A549 (cell line): ENCODE results near the gene DLG2. TPM values are rescaled to one million over a fixed set of nuclear protein-coding genes. Genes with fewer than 3 reads are reported as not detected.

Source experiments
- ATAC-seq, 2 experiments: fragments of 200-7000 bp in 1 of 2; fragments of >200 bp in 1 of 2; cut with Nextera tagmentation in 1 of 2; cut with Tn5 transposase in 1 of 2; 3 replicates each; pipeline versions ENCODE4 v1.8.0 to v1.9.1; 2018 to 2020; ENCODE audit warnings: mild to moderate bottlenecking in 1 of 2, moderate library complexity in 1 of 2
- CTCF ChIA-PET: fragments of 300-600 bp; sonication (Branson Sonifier 250); formaldehyde crosslinking; extraction: SDS; loops from one replicate; lab custom pipeline; 2021; ENCODE audit warnings: antibody characterized with exemption, inconsistent platforms; lab: Yijun Ruan, JAX
- POLR2A ChIA-PET: fragments of 350-600 bp; formaldehyde crosslinking; extraction: SDS; loops from one replicate; lab custom pipeline; 2021; ENCODE audit warnings: antibody characterized with exemption, inconsistent platforms; lab: Yijun Ruan, JAX
- DNase-seq, 2 experiments: peaks; one replicate each; pipeline versions ENCODE4 v3.0.0 to v3.0.0-alpha.2; 2011 to 2016; ENCODE audit warnings: low read depth in 1 of 2, low spot score in 1 of 2
- FAIRE-seq: peaks from 2 replicates; lab custom pipeline; 2011; peaks lifted over from hg19 to GRCh38; lab: Jason Lieb, UNC
- H3K27ac ChIP-seq, 2 experiments: fragments of >200 bp; sonication (Bioruptor Twin); formaldehyde crosslinking; 3 replicates each; pipeline ENCODE4 v1.5.1; 2016 to 2017
- H3K4me1 ChIP-seq: fragments of >200 bp; sonication (Bioruptor Twin); formaldehyde crosslinking; 3 replicates; pipeline ENCODE4 v1.6.1; 2016
- H3K4me2 ChIP-seq: fragments of >200 bp; sonication (Bioruptor Twin); formaldehyde crosslinking; 3 replicates; pipeline ENCODE4 v1.6.1; 2016
- H3K4me3 ChIP-seq: fragments of >200 bp; sonication (Bioruptor Twin); formaldehyde crosslinking; 3 replicates; pipeline ENCODE4 v1.5.1; 2016
- H3K9me3 ChIP-seq: fragments of >200 bp; sonication (Bioruptor Twin); formaldehyde crosslinking; 3 replicates; pipeline ENCODE4 v1.6.1; 2016
- BCL3 ChIP-seq: fragments of >200 bp; sonication (Bioruptor Twin); formaldehyde crosslinking; IDR thresholded peaks from 3 replicates; pipeline ENCODE4 v1.6.1; 2016
- CBX2 ChIP-seq: fragments of 200-600 bp; sonication (generic); IDR thresholded peaks from 2 replicates; pipeline ENCODE4 v1.6.1; 2016; ENCODE audit warnings: low read depth, mild to moderate bottlenecking, borderline replicate concordance
- CEBPB ChIP-seq, 2 experiments: fragments of >200 bp in 1 of 2; sonication (Bioruptor Twin) in 1 of 2; formaldehyde crosslinking in 1 of 2; IDR thresholded peaks; 2 replicates each; pipeline ENCODE4 v1.6.1; 2012 to 2016
- CTCF ChIP-seq: fragments of >200 bp; sonication (Bioruptor Twin); formaldehyde crosslinking; IDR thresholded peaks from 3 replicates; pipeline ENCODE4 v1.5.1; 2016
- EHMT2 ChIP-seq: fragments of 200-600 bp; sonication (generic); IDR thresholded peaks from 2 replicates; pipeline ENCODE4 v1.6.1; 2016; ENCODE audit warnings: antibody characterized with exemption, low read depth, mild to moderate bottlenecking, moderate library complexity
- GATA3 ChIP-seq: IDR thresholded peaks from 2 replicates; pipeline ENCODE4 v1.6.1; 2012; ENCODE audit warnings: borderline replicate concordance
- HDAC2 ChIP-seq: fragments of 200-600 bp; sonication (generic); IDR thresholded peaks from 2 replicates; pipeline ENCODE4 v1.6.1; 2016
- HES2 ChIP-seq: fragments of >200 bp; sonication (Bioruptor Twin); formaldehyde crosslinking; IDR thresholded peaks from 2 replicates; pipeline ENCODE4 v1.6.1; 2016
- JUN ChIP-seq, 2 experiments: fragments of >200 bp; sonication (Bioruptor Twin); formaldehyde crosslinking; IDR thresholded peaks; 2 replicates in 1 of 2; 3 replicates in 1 of 2; pipeline ENCODE4 v1.6.1; 2016 to 2017
- KDM5A ChIP-seq: fragments of 200-600 bp; sonication (generic); IDR thresholded peaks from 2 replicates; pipeline ENCODE4 v1.6.1; 2016; ENCODE audit warnings: antibody characterized with exemption, mild to moderate bottlenecking
- MAX ChIP-seq: IDR thresholded peaks from 2 replicates; pipeline ENCODE4 v1.6.1; 2012
- MYC ChIP-seq: IDR thresholded peaks from 2 replicates; pipeline ENCODE4 v1.6.1; 2012; ENCODE audit warnings: mild to moderate bottlenecking, inconsistent platforms, low read length, improper control_type of control experiment, borderline replicate concordance
- NFE2L2 ChIP-seq: fragments of 150-350 bp; conservative IDR thresholded peaks from 2 replicates; pipeline ENCODE4 v1.6.1; 2014; ENCODE audit warnings: low read length
- NPAS2 ChIP-seq: fragments of 250-450 bp; sonication (Bioruptor Pico); IDR thresholded peaks from 2 replicates; pipeline ENCODE4 v1.8.0; 2022; ENCODE audit warnings: mild to moderate bottlenecking, moderate library complexity, borderline replicate concordance
- NR3C1 ChIP-seq: fragments of >200 bp; sonication (Bioruptor Twin); formaldehyde crosslinking; IDR thresholded peaks from 3 replicates; pipeline ENCODE4 v1.6.1; 2017
- PBX3 ChIP-seq: IDR thresholded peaks from 2 replicates; pipeline ENCODE4 v1.6.1; 2012
- PHF8 ChIP-seq: fragments of 200-600 bp; sonication (generic); IDR thresholded peaks from 2 replicates; pipeline ENCODE4 v1.6.1; 2016; ENCODE audit warnings: low read depth, mild to moderate bottlenecking, antibody characterized with exemption, moderate library complexity, borderline replicate concordance
- POLR2A ChIP-seq: IDR thresholded peaks from 2 replicates; pipeline ENCODE4 v1.6.1; 2012; ENCODE audit warnings: mild to moderate bottlenecking, low read length
- POLR2AphosphoS2 ChIP-seq: conservative IDR thresholded peaks from 2 replicates; pipeline ENCODE4 v1.6.1; 2012; ENCODE audit warnings: low read length, improper control_type of control experiment, inconsistent platforms
- REST ChIP-seq: fragments of 200-600 bp; sonication (generic); IDR thresholded peaks from 2 replicates; pipeline ENCODE4 v1.6.1; 2016; ENCODE audit warnings: antibody characterized with exemption, mild to moderate bottlenecking, moderate library complexity
- RFX5 ChIP-seq: fragments of 450-650 bp; IDR thresholded peaks from 2 replicates; pipeline ENCODE4 v1.7.1; 2014; ENCODE audit warnings: antibody characterized with exemption, mild to moderate bottlenecking, moderate library complexity
- RNF2 ChIP-seq: fragments of 200-600 bp; sonication (generic); IDR thresholded peaks from 2 replicates; pipeline ENCODE4 v1.6.1; 2016; ENCODE audit warnings: low read depth, mild to moderate bottlenecking, antibody characterized with exemption, moderate library complexity, borderline replicate concordance
- SMC3 ChIP-seq: fragments of >200 bp; sonication (Bioruptor Twin); formaldehyde crosslinking; IDR thresholded peaks from 3 replicates; pipeline ENCODE4 v1.6.1; 2018; ENCODE audit warnings: inconsistent platforms
- TFCP2L1 ChIP-seq: fragments of 250-450 bp; sonication (Bioruptor Pico); IDR thresholded peaks from 2 replicates; pipeline ENCODE4 v1.5.0; 2021; ENCODE audit warnings: mild to moderate bottlenecking
- TP53 ChIP-seq: fragments of 250-450 bp; sonication (Bioruptor Pico); IDR thresholded peaks from 2 replicates; pipeline ENCODE4 v1.5.0; 2021; ENCODE audit warnings: mild to moderate bottlenecking, moderate library complexity
- ZC3H11A ChIP-seq: fragments of 450-650 bp; IDR thresholded peaks from 2 replicates; pipeline ENCODE4 v1.6.1; 2014; ENCODE audit warnings: antibody characterized with exemption, mild to moderate bottlenecking
- ZFP36 ChIP-seq: fragments of 450-650 bp; IDR thresholded peaks from 2 replicates; pipeline ENCODE4 v1.6.1; 2014; ENCODE audit warnings: borderline replicate concordance; ENCODE audit not compliant: partially characterized antibody
- WGBS: methylation state at CpG from one replicate; pipeline ENCODE4 v1.1.6; 2017; ENCODE audit errors: missing lambda C conversion rate; 5-methylcytosine and 5-hydroxymethylcytosine counted together
- polyA plus RNA-seq, 4 experiments: library from polyadenylated mRNA; depleted of rRNA in 3 of 4; stranded (reverse); fragments of >200 nt; fragmentation: RNase III in 1 of 4; extraction: RNeasy Plus Mini Kit Qiagen cat#74134 plus additional on column Dnase treatment in 1 of 4; gene quantifications; 2 replicates in 3 of 4; 3 replicates in 1 of 4; pipeline ENCODE4 v1.2.3, GENCODE V29; 2011 to 2017

Gene DLG2
- polyA plus RNA-seq, 2 of the 4 experiments (the other 2 are of a cell fraction) = 0.26 to 0.79 TPM

GRCh38 chr11:83759148-83759547 is 1868.0 kb downstream of the DLG2 start:
- 23% methylated on average over 4 of the region's 4 CpGs for WGBS
- no peak for FAIRE-seq
- DNase-seq = no peak
- no peak overlapping the region for H3K4me2 ChIP-seq
- ATAC-seq = no peak
- no peaks in the 10 kb centered on the region for H3K4me1 ChIP-seq
- POLR2A ChIA-PET = no interaction called here
- CTCF ChIA-PET = interaction anchor here (0.8 to 0.9 kb wide), 2 partner anchors 77 to 467 kb away, joined by 3 read pairs; no protein-coding TSS in a partner anchor
- no peak for TF ChIP-seq CEBPB (IDR thresholded peaks at IDR 0.05)
- TF ChIP-seq PHF8 = no peak
- no peak for TF ChIP-seq RFX5
- no peak for TF ChIP-seq CTCF
- no peak for TF ChIP-seq MYC
- TF ChIP-seq BCL3 = no peak
- TF ChIP-seq SMC3 = no peak
- TF ChIP-seq HES2 = no peak
- TF ChIP-seq CBX2 = no peak
- no peak for TF ChIP-seq POLR2AphosphoS2
- TF ChIP-seq GATA3 = no peak
- no peak for TF ChIP-seq EHMT2
- H3K4me3 ChIP-seq = no peak overlapping the region
- H3K9me3 ChIP-seq = no peaks in the 10 kb centered on the region
- H3K27ac ChIP-seq = no peak overlapping the region

- ChIA-PET CTCF (no interaction called here), POLR2A (no interaction called here)
- H3K4me2 ChIP-seq = no peak overlapping the region
- DNase-seq (no peak), ATAC-seq (no peak), FAIRE-seq (no peak)
- TF ChIP-seq PBX3 (no peak), ZFP36 (no peak), NR3C1 (no peak), CTCF (no peak), JUN (IDR thresholded peaks at IDR 0.05) (no peak), TFCP2L1 (CRISPR knock-in tag) (no peak), HDAC2 (no peak), REST (no peak), MAX (no peak), NFE2L2 (no peak), KDM5A (no peak), POLR2A (no peak), TP53 (no peak), EHMT2 (no peak), RFX5 (no peak), RNF2 (no peak), ZC3H11A (no peak), NPAS2 (no peak), MYC (no peak)
- no peaks in the 10 kb centered on the region for H3K9me3 ChIP-seq
- no peak overlapping the region for H3K27ac ChIP-seq
- 0% methylated on average over 1 of the region's 1 CpG for WGBS
- no peaks in the 10 kb centered on the region for H3K4me1 ChIP-seq
- no peak overlapping the region for H3K4me3 ChIP-seq
Observed at GRCh38 chr11:83751041-83751440, 1876.1 kb downstream of the DLG2 start.
